PC-9 (cell line): ENCODE results near the gene NXPH2.

Source experiments
- CTCF ChIP-seq: fragments of 200-600 bp; sonication (generic); conservative IDR thresholded peaks from 2 replicates; pipeline ENCODE4 v1.6.1; 2017; ENCODE audit warnings: mixed run types, antibody characterized with exemption, mild to moderate bottlenecking, moderate library complexity
- EZH2 ChIP-seq: fragments of 200-600 bp; sonication (generic); IDR thresholded peaks from 2 replicates; pipeline ENCODE4 v1.8.0; 2017; ENCODE audit warnings: antibody characterized with exemption, low read depth

DNA sequence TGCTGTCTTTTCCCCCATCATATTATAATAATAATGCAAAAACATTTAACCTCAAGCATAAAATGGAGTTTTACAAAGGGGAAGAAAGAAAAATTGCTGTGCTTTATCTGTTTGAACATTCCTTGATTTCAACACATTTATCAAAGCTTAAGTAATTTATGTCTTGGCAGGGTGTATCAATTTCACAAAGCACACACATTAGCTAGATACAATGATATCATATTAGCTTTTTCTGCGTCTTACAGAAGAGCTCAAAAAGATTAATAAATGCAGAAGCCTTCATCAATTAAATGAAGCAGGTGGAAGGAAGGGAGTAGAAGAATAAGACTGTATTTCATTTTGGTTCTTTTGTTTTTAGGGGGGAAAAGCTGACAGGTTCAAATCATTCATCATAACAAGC, 103.0 kb downstream of the NXPH2 start:
- TF ChIP-seq CTCF: no peak
- no peak for TF ChIP-seq EZH2
